GM23338 (cell line): ENCODE data around the gene IL24.

Source experiments
- CREB1 ChIP-seq: fragments of 250-450 bp; sonication (Bioruptor Pico); IDR thresholded peaks from 2 replicates; pipeline ENCODE4 v1.5.0; 2020; ENCODE audit warnings: low read depth, mild to moderate bottlenecking, moderate library complexity
- CTCF ChIP-seq, 2 experiments: fragments of 200-600 bp in 1 of 2; sonication (generic) in 1 of 2; conservative IDR thresholded peaks; 2 replicates each; pipeline versions ENCODE4 v1.5.1 to v1.6.1; 2016 to 2017; ENCODE audit warnings: antibody characterized with exemption in 2 of 2, low read depth in 2 of 2, mild to moderate bottlenecking in 2 of 2, moderate library complexity in 1 of 2
- ETS1 ChIP-seq: IDR thresholded peaks from 2 replicates; pipeline ENCODE4 v1.6.1; 2016; ENCODE audit warnings: antibody characterized with exemption
- EZH2 ChIP-seq: fragments of 200-600 bp; sonication (generic); IDR thresholded peaks from one replicate; pipeline ENCODE4 v1.8.0; 2017; ENCODE audit warnings: antibody characterized with exemption, mild to moderate bottlenecking, low read depth; ENCODE audit not compliant: unreplicated experiment
- EZH2phosphoT487 ChIP-seq: fragments of 200-600 bp; sonication (generic); IDR thresholded peaks from one replicate; pipeline ENCODE4 v1.8.1; 2018; ENCODE audit warnings: antibody characterized with exemption; ENCODE audit not compliant: unreplicated experiment
- JUNB ChIP-seq: IDR thresholded peaks from one replicate; pipeline ENCODE4 v1.6.1; 2016; ENCODE audit warnings: antibody characterized with exemption; ENCODE audit not compliant: unreplicated experiment
- NANOG ChIP-seq: IDR thresholded peaks from 2 replicates; pipeline ENCODE4 v1.6.1; 2016; ENCODE audit warnings: antibody characterized with exemption, borderline replicate concordance
- POLR2AphosphoS5 ChIP-seq: IDR thresholded peaks from 2 replicates; pipeline ENCODE4 v1.6.1; 2016; ENCODE audit warnings: antibody characterized with exemption, low read depth
- REST ChIP-seq: IDR thresholded peaks from one replicate; pipeline ENCODE4 v1.6.1; 2018; ENCODE audit warnings: antibody characterized with exemption; ENCODE audit not compliant: unreplicated experiment
- STAT1 ChIP-seq: IDR thresholded peaks from one replicate; pipeline ENCODE4 v1.6.1; 2016; ENCODE audit warnings: antibody characterized with exemption; ENCODE audit not compliant: unreplicated experiment
- ZNF114 ChIP-seq: fragments of 250-450 bp; sonication (Bioruptor Pico); IDR thresholded peaks from 2 replicates; pipeline ENCODE4 v1.5.0; 2020; ENCODE audit warnings: mild to moderate bottlenecking, moderate library complexity
- ZNF462 ChIP-seq: fragments of 250-450 bp; sonication (Bioruptor Pico); IDR thresholded peaks from 2 replicates; pipeline ENCODE4 v1.5.0; 2020; ENCODE audit warnings: mild to moderate bottlenecking, moderate library complexity

GRCh38 chr1:206951318-206952100 lies 54.3 kb downstream of the IL24 start:
- TF ChIP-seq EZH2 (no peak), CTCF (conservative IDR thresholded peaks at IDR 0.05; ENCODE audit: low read depth in 2 of 2) (no peak), REST (no peak), POLR2AphosphoS5 (no peak), CREB1 (no peak), STAT1 (no peak), ZNF462 (no peak), EZH2phosphoT487 (no peak), ZNF114 (CRISPR knock-in tag) (no peak), JUNB (no peak), ETS1 (no peak), NANOG (no peak)
